ENCODE data around the gene INO80C. TPM values are rescaled to one million over a fixed set of nuclear protein-coding genes. Genes with fewer than 3 reads are reported as not detected.

INO80C gene
- total RNA-seq, 4 donors from 2014 or later, result 10.0 to 19.8 (median 15.2) TPM

DNA sequence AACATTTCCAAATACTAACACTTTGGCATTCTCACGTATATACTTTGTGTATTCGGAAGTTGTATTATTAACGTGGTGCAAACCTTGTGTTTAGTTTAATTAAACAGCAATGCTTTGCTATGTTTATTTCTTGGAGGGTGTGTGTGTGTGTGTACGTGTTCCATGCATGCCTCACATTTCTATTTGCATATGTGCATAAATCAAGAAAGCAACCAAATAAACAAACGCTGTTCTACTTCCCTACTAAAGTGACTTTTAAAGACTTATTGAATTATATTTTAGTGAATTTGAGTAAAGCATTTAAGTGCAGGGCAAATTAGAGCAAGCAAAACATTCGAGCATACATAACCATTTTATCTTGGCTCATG is 66.4 kb downstream of the INO80C start:
- intact Hi-C loops (cut with DNase I; ENCODE audit: low total_unique reads), result no loop called here
- no peak overlapping the region for H3K4me3 ChIP-seq (ENCODE audit: low read depth, poor library complexity, severe bottlenecking)
- no peak for TF ChIP-seq POLR2A (IDR thresholded peaks at IDR 0.05)
- TF ChIP-seq, protein P1, sequence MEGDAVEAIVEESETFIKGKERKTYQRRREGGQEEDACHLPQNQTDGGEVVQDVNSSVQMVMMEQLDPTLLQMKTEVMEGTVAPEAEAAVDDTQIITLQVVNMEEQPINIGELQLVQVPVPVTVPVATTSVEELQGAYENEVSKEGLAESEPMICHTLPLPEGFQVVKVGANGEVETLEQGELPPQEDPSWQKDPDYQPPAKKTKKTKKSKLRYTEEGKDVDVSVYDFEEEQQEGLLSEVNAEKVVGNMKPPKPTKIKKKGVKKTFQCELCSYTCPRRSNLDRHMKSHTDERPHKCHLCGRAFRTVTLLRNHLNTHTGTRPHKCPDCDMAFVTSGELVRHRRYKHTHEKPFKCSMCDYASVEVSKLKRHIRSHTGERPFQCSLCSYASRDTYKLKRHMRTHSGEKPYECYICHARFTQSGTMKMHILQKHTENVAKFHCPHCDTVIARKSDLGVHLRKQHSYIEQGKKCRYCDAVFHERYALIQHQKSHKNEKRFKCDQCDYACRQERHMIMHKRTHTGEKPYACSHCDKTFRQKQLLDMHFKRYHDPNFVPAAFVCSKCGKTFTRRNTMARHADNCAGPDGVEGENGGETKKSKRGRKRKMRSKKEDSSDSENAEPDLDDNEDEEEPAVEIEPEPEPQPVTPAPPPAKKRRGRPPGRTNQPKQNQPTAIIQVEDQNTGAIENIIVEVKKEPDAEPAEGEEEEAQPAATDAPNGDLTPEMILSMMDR (IDR thresholded peaks at IDR 0.05), result no peak
- no peak for DNase-seq (ENCODE audit: low spot score in 2 of 2)
- 84 to 90% methylated on average over 6 of the region's 6 CpGs for WGBS, 2 donors

DNA sequence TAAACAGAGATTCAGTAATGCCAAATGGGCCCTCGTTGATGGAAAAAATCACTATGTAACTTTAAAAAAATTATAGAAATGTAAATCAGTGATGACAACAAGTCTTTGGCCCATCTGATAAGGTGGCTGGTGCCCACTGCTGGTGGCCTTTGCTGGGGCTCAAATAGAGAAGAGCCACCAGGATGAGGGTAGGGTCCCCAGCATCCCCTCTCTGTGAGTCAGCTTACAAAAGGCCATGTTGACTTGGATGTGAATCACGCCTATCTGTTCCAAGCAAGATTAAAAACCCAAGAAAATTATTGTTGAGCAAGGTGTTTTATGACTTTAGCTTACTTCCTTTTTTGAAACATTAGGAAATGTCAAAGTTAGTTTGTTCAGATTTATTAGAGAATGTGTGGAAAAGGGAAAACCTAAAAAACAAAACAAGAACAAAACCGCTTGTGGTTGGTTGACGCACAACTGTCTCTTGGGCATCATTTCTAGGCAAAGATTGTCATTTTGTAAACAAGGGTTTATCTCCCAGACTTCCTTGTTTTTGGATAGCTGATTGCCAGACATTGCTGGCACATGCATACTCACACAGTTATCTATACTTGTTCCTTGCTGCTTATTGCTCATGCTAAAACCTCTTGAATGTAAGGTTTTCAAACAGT is 66.9 kb downstream of the INO80C start:
- WGBS, 2 donors, result 69 to 71% methylated on average over 4 of the region's 4 CpGs
- no peak for DNase-seq (ENCODE audit: low spot score in 2 of 2)
- intact Hi-C loops (cut with DNase I; ENCODE audit: low total_unique reads), result no loop called here
- no peak overlapping the region for H3K4me3 ChIP-seq (ENCODE audit: low read depth, poor library complexity, severe bottlenecking)
- TF ChIP-seq, protein P1 (IDR thresholded peaks at IDR 0.05), result no peak
- no peak for TF ChIP-seq POLR2A (IDR thresholded peaks at IDR 0.05)

DNA sequence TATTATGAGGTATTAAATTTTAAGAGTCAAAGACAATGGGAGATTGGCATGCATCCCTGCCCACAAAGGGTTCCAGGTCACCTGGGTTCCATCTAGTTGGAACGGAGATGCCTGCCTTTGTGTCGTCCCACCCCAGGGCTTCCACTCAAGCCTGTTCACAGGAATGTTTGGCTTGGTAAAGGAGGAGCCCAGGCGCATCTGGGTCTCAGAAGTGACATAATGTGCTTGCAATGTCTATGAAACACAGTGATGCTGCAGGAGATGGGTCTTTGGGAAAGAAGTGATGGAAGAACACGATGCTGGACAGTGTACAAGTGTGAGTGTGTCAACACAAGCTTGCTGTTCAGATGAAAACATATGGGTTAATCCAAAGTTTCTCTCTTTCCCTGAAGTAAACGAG is 71.0 kb downstream of the INO80C start:
- DNase-seq (ENCODE audit: low spot score in 2 of 2), result no peak
- intact Hi-C loops (cut with DNase I; ENCODE audit: low total_unique reads), result no loop called here
- H3K4me3 ChIP-seq (ENCODE audit: low read depth, poor library complexity, severe bottlenecking), result no peak overlapping the region
- WGBS, 2 donors, result 74 to 84% methylated on average over 5 of the region's 5 CpGs
- TF ChIP-seq, protein P1 (IDR thresholded peaks at IDR 0.05), result no peak
- no peak for TF ChIP-seq POLR2A (IDR thresholded peaks at IDR 0.05)

DNA sequence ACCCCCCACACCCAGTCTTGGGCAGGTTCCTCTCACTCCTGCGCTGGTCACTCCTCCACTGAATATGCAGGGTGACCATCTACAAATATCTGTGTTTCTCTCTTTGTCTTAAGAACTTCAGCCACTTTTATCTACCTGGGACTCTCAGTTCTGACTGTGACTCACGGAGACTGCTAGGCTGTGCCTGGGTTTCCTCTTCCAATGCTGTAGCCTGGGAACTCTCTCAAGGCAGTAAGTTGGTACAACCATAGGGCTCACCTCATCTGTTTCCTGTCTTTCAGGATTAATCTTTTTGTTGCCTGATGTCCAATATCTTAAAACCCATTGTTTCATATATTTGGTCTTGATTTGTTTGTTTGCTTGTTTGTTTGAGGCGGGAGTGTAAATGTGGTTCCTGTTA is 73.4 kb downstream of the INO80C start:
- no peak for DNase-seq (ENCODE audit: low spot score in 2 of 2)
- no peak overlapping the region for H3K4me3 ChIP-seq (ENCODE audit: low read depth, poor library complexity, severe bottlenecking)
- 92 to 94% methylated on average over 3 of the region's 3 CpGs for WGBS, 2 donors
- no peak for TF ChIP-seq POLR2A (IDR thresholded peaks at IDR 0.05)
- TF ChIP-seq, protein P1 (IDR thresholded peaks at IDR 0.05), result no peak
- intact Hi-C loops (cut with DNase I; ENCODE audit: low total_unique reads), result no loop called here

DNA sequence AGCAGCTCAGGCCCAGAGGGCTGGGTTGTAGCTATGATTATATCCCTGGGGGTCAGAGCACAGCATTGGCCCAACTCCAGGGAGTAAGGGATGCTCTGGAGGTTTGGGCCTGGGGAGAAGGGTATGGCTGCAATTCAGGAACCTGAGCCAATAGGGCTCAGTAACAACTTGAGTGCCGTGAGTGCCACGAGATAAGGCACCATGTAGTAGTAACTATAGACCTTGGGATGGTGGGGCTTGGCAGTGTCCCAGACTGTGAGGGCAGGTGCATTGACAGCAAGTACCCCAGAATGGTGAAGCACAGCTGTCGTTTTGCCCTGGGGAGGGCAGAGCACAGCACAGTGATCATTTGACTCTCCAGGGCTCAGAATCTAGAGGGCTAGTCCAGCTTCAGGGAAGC is 75.5 kb downstream of the INO80C start:
- no peak overlapping the region for H3K4me3 ChIP-seq (ENCODE audit: low read depth, poor library complexity, severe bottlenecking)
- intact Hi-C loops (cut with DNase I; ENCODE audit: low total_unique reads), result no loop called here
- no peak for DNase-seq (ENCODE audit: low spot score in 2 of 2)
- TF ChIP-seq, protein P1 (IDR thresholded peaks at IDR 0.05), result no peak
- no peak for TF ChIP-seq POLR2A (IDR thresholded peaks at IDR 0.05)
- 68 to 77% methylated on average over 3 of the region's 3 CpGs for WGBS, 2 donors

DNA sequence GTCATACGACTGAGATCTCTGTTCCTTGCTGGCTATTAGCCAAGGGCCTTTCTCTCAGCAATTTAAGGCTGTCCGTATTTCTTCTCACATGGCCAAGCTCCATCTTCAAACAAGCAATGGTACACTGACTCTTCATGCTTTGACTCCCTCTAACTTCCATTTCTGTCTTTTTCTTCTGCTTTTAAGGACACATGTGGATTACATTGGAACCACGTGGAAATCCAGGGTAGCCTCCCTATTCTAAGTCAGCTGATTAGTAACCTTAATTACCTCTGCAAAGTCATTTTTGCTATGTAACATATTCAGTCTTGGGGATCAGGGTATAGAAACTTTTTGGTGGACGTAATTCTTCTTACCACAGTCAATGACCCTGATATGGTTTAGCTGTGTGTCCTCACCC is 79.2 kb downstream of the INO80C start:
- intact Hi-C loops (cut with DNase I; ENCODE audit: low total_unique reads), result no loop called here
- WGBS, 2 donors, result 71 to 78% methylated on average over 4 of the region's 4 CpGs
- no peak overlapping the region for H3K4me3 ChIP-seq (ENCODE audit: low read depth, poor library complexity, severe bottlenecking)
- no peak for DNase-seq (ENCODE audit: low spot score in 2 of 2)
- no peak for TF ChIP-seq POLR2A (IDR thresholded peaks at IDR 0.05)
- TF ChIP-seq, protein P1 (IDR thresholded peaks at IDR 0.05), result no peak

Data from lower leg skin (tissue), 4 donors.